Prostate gland (tissue), 2 donors: ENCODE measurements around the gene DDX49. TPM values are rescaled to one million over a fixed set of nuclear protein-coding genes. Genes with fewer than 3 reads are reported as not detected.

ENCODE experiments used
- DNase-seq: peaks from one replicate; pipeline ENCODE4 v3.0.0-alpha.2; 2019; ENCODE audit warnings: low spot score
- H3K27ac ChIP-seq, 2 donors: fragments of 200-600 bp; sonication (generic); 2 replicates each; pipeline ENCODE4 v1.5.1; 2017 to 2019
- H3K27me3 ChIP-seq: fragments of 200-600 bp; sonication (generic); replicated peaks from 2 replicates; pipeline ENCODE4 v1.5.1; 2019; ENCODE audit not compliant: insufficient read depth
- H3K36me3 ChIP-seq, 2 donors: fragments of 200-600 bp; sonication (generic); 1 replicate in 1 of 2; 2 replicates in 1 of 2; pipeline versions ENCODE4 v1.5.1 to v1.8.1; 2017 to 2019
- H3K4me1 ChIP-seq: fragments of 200-600 bp; sonication (generic); replicated peaks from 2 replicates; pipeline ENCODE4 v1.5.1; 2019
- H3K4me3 ChIP-seq, 2 donors: fragments of 200-600 bp; sonication (generic); 2 replicates each; pipeline ENCODE4 v1.5.1; 2017 to 2019
- H3K9me3 ChIP-seq: fragments of 200-600 bp; sonication (generic); 2 replicates; pipeline ENCODE4 v1.5.1; 2017
- POLR2A ChIP-seq: fragments of 450-650 bp; IDR thresholded peaks from one replicate; pipeline ENCODE4 v1.6.1; 2016; ENCODE audit warnings: antibody characterized with exemption, mild to moderate bottlenecking
- POLR2AphosphoS5 ChIP-seq: sonication (generic); formaldehyde crosslinking; IDR thresholded peaks from one replicate; pipeline ENCODE4 v1.6.1; 2017; ENCODE audit warnings: antibody characterized with exemption
- WGBS: methylation state at CpG from one replicate; pipeline ENCODE4 v1.1.5; 2018; 5-methylcytosine and 5-hydroxymethylcytosine counted together
- intact Hi-C: fragments of 100-400 bp; cut with DNase I; formaldehyde crosslinking; loops from one replicate; pipeline ENCODE4 v1.14.2; 2022
- total RNA-seq, 2 donors: library from RNA; depleted of rRNA; stranded (reverse); fragments of >200 nt; gene quantifications; one replicate each; pipeline ENCODE4 v1.1.0, GENCODE V29; 2016
- TF ChIP-seq, protein P1 (sequence below), 4 experiments: fragments of 200-600 bp in 2 of 4; fragments of 450-650 bp in 2 of 4; sonication (generic) in 2 of 4; IDR thresholded peaks; 1 replicate in 3 of 4; 2 replicates in 1 of 4; pipeline ENCODE4 v1.5.1; 2016 to 2019; ENCODE audit warnings: antibody characterized with exemption in 4 of 4, mild to moderate bottlenecking in 2 of 4, moderate library complexity in 2 of 4

Gene DDX49
- total RNA-seq, 2 donors from 2014 or later: 72.0 to 91.2 TPM

- no peak overlapping the region for H3K27ac ChIP-seq
- 97% methylated on average over 3 of the region's 3 CpGs for WGBS
- intact Hi-C loops: no loop called here
- no peak for TF ChIP-seq POLR2A
- no peak for TF ChIP-seq POLR2AphosphoS5
- TF ChIP-seq, protein P1, sequence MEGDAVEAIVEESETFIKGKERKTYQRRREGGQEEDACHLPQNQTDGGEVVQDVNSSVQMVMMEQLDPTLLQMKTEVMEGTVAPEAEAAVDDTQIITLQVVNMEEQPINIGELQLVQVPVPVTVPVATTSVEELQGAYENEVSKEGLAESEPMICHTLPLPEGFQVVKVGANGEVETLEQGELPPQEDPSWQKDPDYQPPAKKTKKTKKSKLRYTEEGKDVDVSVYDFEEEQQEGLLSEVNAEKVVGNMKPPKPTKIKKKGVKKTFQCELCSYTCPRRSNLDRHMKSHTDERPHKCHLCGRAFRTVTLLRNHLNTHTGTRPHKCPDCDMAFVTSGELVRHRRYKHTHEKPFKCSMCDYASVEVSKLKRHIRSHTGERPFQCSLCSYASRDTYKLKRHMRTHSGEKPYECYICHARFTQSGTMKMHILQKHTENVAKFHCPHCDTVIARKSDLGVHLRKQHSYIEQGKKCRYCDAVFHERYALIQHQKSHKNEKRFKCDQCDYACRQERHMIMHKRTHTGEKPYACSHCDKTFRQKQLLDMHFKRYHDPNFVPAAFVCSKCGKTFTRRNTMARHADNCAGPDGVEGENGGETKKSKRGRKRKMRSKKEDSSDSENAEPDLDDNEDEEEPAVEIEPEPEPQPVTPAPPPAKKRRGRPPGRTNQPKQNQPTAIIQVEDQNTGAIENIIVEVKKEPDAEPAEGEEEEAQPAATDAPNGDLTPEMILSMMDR (IDR thresholded peaks at IDR 0.05): no peak
- no peaks in the 10 kb centered on the region for H3K4me1 ChIP-seq
- no peaks in the 10 kb centered on the region for H3K27me3 ChIP-seq
- no peaks in the 10 kb centered on the region for H3K36me3 ChIP-seq
- no peak for DNase-seq
- H3K9me3 ChIP-seq: no peaks in the 10 kb centered on the region
- no peak overlapping the region for H3K4me3 ChIP-seq
Measured at GRCh38 chr19:18975011-18975410, 55.5 kb downstream of the DDX49 start.

GRCh38 chr19:18975869-18976268 lies 56.4 kb downstream of the DDX49 start:
- no peaks in the 10 kb centered on the region for H3K36me3 ChIP-seq
- intact Hi-C loops: no loop called here
- no peak for DNase-seq
- no peak for TF ChIP-seq POLR2A
- TF ChIP-seq, protein P1 (IDR thresholded peaks at IDR 0.05): no peak
- no peak for TF ChIP-seq POLR2AphosphoS5
- 67% methylated on average over 10 of the region's 10 CpGs for WGBS
- H3K27me3 ChIP-seq: no peaks in the 10 kb centered on the region
- H3K9me3 ChIP-seq: no peaks in the 10 kb centered on the region
- H3K27ac ChIP-seq: no peak overlapping the region
- no peak overlapping the region for H3K4me3 ChIP-seq
- no peaks in the 10 kb centered on the region for H3K4me1 ChIP-seq

Other genes with a start within 250 kb of the DDX49 start
- gene CRTC1, start 236.0 kb upstream of the DDX49 start, total RNA-seq: 10 to 100 TPM in 1 of 2 donors, 1 to 10 TPM in 1; 6.7 to 24.4 TPM
- 1 to 10 TPM in 1 of 2 donors, under 1 TPM in 1; 0.09 to 2.0 TPM for gene COMP, start 128.4 kb upstream of the DDX49 start, total RNA-seq
- gene UPF1, start 87.8 kb upstream of the DDX49 start, total RNA-seq: 100 to 1,000 TPM; 105 to 171 TPM
- 10 to 100 TPM in 1 of 2 donors, not detected in 1; 38.7 TPM for gene CERS1, start 23.6 kb upstream of the DDX49 start, total RNA-seq
- gene COPE, start 328 bp upstream of the DDX49 start, total RNA-seq: 100 to 1,000 TPM; 402 to 553 TPM
- gene HOMER3, start 21.5 kb downstream of the DDX49 start, total RNA-seq: 10 to 100 TPM; 21.9 to 29.5 TPM
- 10 to 100 TPM; 41.8 to 99.6 TPM for gene SUGP2, start 113.8 kb downstream of the DDX49 start, total RNA-seq
- 10 to 100 TPM; 36.1 to 43.3 TPM for gene ARMC6, start 113.9 kb downstream of the DDX49 start, total RNA-seq
- 10 to 100 TPM; 11.5 to 18.6 TPM for gene SLC25A42, start 144.3 kb downstream of the DDX49 start, total RNA-seq
- 10 to 100 TPM; 24.0 to 40.9 TPM for gene TMEM161A, start 218.8 kb downstream of the DDX49 start, total RNA-seq